Measurements from ENCODE around the gene PLA2G15.
"Not testable (repeated sequence)": the region's sequence is repeated elsewhere in the genome, so short reads cannot be mapped to it uniquely, and the experiment has no call there.

PLA2G15 gene

GRCh38 chr16:68279726-68280558 lies 34.8 kb downstream of the PLA2G15 start:
- DNase-seq (ENCODE audit: low read depth in 2 of 2): no peak

- DNase-seq (ENCODE audit: low read depth in 2 of 2): no peak
Observed at GRCh38 chr16:68281368-68282063, 36.3 kb downstream of the PLA2G15 start.

DNA sequence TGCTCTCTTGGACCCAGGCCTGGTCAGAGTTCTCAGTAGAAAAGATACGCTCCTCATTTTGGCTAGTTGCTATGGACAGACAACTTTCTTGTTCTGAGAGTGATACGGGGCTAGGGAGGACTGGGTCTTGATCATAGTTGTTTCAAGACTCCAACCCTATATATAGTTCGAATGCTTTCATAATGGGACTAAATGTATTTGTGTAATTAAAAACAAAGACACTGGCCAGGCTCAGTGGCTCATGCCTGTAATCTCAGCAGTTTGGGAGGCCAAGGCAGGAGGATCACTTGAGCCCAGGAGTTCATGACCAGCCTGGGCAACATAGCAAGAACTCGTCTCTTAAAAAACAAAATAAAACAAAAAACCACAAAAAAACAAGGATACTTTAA lies 36.9 kb downstream of the PLA2G15 start:
- DNase-seq (ENCODE audit: low read depth in 2 of 2): no peak

- no peak for DNase-seq (ENCODE audit: low read depth in 2 of 2)
Observed at GRCh38 chr16:68283346-68283745, 38.2 kb downstream of the PLA2G15 start.

DNA sequence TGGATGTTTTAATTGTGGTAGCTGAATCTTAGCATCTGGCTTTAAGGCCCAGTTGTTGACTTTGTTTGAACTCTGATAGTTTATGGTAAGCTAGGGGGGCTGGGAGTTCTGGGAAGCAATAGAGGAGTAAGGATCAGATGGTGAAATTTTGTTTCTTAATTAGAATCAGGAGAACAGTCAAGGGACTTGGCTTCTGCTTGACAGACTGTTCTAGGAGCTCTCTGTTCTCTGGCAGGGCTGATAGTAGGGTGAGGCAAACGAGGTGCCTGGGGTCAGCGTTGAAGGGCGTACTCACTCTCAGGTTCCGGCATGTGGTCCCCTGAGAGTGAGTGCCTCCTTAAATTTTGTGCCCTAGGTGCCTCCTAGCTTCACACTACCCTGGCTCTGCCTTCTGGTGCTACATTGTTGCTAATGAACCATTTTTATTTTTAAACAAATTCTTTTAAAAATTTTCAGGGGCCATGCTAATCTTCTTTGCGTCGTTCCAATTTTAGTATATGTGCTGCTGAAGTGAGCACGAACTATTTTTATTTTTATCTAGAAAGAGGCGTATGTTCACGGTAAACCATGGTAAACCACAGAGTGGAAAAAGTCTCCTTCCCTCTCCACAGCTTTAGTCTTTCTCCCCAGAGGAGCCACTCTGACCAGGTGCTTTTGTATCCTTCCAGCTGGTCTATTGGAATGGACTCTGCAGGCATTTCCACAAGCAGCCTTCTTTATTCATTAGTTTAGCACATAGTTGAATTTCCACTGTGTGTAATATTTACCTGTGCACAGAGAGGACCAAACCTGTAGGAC lies 38.8 kb downstream of the PLA2G15 start:
- no peak for DNase-seq (ENCODE audit: low read depth in 2 of 2)

GRCh38 chr16:68284847-68285246 lies 39.7 kb downstream of the PLA2G15 start:
- DNase-seq (ENCODE audit: low read depth in 2 of 2): no peak

DNA sequence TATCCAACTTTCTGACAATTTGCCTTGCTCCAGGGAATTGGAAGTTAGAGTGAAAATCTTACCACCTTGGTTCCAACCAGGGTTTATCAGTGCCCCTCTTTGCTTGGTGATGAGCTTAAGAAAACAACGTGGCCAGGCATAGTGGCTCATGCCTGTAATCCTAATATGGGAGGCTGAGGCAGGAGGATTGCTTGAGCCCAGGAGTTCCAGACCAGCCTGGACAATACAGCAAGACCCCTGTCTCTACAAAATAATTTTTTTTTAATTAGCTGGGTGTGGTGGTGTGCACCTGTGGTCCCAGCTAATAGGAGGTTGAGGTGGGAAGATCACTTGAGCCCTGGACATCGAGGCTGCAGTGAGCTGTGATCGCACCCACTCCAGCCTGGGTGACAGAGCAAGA lies 40.5 kb downstream of the PLA2G15 start:
- no peak for DNase-seq (ENCODE audit: low read depth in 2 of 2)

- DNase-seq (ENCODE audit: low read depth in 2 of 2): no peak
Observed at GRCh38 chr16:68286153-68287074, 41.2 kb downstream of the PLA2G15 start.

- no peak for DNase-seq (ENCODE audit: low read depth in 2 of 2)
Observed at GRCh38 chr16:68287276-68288251, 42.4 kb downstream of the PLA2G15 start.

DNA sequence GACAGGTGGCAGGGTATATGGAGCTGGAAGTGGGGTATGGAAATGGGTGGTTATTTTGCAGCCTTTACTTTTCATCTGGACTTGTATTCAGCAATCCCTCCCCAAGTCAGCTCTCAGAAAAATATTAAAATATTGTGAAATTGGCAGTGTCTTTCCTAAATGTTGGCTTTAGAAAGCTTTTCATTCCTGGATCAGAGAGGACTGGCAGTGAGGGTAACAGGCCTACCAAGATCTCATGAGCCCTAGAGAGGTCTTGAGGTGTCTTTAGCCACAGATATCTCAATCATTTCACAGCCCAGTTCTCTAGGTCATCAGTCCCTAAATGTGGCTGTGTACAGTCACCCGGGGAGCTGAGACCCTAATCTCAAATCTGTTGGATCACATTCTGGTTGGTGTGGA lies 43.1 kb downstream of the PLA2G15 start:
- no peak for DNase-seq (ENCODE audit: low read depth in 2 of 2)

DNA sequence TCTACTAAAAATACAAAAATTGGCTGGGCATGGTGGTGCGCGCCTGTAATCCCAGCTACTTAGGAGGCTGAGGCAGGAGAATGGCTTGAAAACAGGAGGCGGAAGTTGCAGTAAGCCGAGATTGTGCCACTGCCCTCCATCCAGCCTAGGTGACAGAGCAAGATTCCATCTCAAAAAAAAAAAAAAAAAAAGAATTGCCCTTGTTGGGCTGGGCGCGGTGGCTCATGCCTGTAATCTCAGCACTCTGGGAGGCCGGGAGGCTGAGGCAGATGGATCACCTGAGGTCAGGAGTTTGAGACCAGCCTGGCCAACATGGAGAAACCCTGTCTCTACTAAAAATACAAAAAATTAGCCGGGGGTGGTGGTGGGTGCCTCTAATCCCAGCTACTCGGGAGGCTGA lies 43.6 kb downstream of the PLA2G15 start:
- not testable (repeated sequence) for DNase-seq (ENCODE audit: low read depth in 2 of 2)

DNA sequence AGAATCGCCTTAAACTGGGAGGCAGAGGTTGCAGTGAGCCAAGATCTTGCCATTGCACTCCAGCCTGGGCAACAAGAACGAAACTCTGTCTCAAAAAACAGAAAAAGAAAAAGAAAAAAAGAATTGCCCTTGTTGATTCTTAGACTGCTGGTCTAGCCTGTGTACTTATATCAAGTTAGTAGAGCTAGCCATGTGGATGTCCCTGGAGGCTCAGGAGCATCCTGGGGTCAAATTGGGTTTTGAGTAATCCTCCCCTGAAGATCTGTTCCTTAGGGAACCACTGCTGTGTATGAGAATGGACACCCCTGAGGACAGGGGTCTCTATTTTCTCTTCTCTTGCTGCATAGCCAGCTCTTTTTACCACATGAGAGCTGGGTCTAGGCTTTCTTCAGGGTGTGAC lies 44.0 kb downstream of the PLA2G15 start:
- no peak for DNase-seq (ENCODE audit: low read depth in 2 of 2)

GRCh38 chr16:68289621-68290329 lies 44.6 kb downstream of the PLA2G15 start:
- peak; percentile 56 to 58 for DNase-seq (ENCODE audit: low read depth in 2 of 2)

DNA sequence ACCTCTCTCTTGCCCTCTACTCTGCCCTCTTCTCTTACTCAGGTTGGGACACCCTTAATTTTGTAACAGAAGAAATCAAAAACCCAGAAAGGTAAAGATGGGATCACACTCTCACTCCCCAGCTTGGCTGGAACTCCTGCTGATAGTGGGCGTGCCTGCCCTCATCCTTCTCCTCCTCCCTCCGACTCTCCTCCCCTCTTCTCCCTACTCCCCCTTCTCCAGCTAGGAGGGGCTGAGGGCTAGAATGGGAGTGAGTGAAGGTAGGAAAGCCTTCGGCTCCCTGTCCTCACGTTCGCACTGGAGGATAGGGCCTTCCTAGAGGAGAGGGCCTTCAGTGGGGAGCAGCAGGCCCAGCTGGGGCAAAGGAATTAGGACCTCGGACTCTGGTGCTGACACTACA lies 45.3 kb downstream of the PLA2G15 start:
- no peak for DNase-seq (ENCODE audit: low read depth in 2 of 2)

- no peak for DNase-seq (ENCODE audit: low read depth in 2 of 2)
Observed at GRCh38 chr16:68291227-68291626, 46.1 kb downstream of the PLA2G15 start.

- no peak for DNase-seq (ENCODE audit: low read depth in 2 of 2)
Observed at GRCh38 chr16:68292425-68292824, 47.3 kb downstream of the PLA2G15 start.

GRCh38 chr16:68296291-68296690 lies 51.1 kb downstream of the PLA2G15 start:
- no peak for DNase-seq (ENCODE audit: low read depth in 2 of 2)

GRCh38 chr16:68296693-68297092 lies 51.5 kb downstream of the PLA2G15 start:
- no peak for DNase-seq (ENCODE audit: low read depth in 2 of 2)

DNA sequence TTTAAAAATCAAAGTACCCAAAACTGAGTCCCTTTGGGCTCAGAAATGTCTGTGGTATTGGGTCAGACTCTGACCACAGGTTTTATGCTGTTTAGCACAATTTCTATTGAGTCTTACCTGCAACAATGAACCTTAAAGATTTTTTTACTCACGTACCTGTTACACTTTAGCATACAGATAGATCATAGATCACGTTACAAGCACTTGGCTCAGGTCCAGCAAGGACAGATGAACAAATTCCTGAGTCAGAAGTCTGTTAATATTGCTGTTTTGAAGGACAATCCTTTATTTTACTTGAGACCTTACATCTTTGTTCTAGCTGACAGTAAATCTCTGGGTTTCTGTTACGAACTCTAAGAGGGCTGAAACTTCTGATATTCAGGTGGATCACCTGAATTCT lies 52.7 kb downstream of the PLA2G15 start:
- no peak for DNase-seq (ENCODE audit: low read depth in 2 of 2)

- no peak for DNase-seq (ENCODE audit: low read depth in 2 of 2)
Observed at GRCh38 chr16:68298312-68298711, 53.1 kb downstream of the PLA2G15 start.
